GM23248 (cell line): ENCODE measurements around the gene AQP12A. TPM values are rescaled to one million over a fixed set of nuclear protein-coding genes. Genes with fewer than 3 reads are reported as not detected.
"Not testable (repeated sequence)": the region's sequence is repeated elsewhere in the genome, so short reads cannot be mapped to it uniquely, and the experiment has no call there.

Source experiments
- DNase-seq: peaks from one replicate; pipeline ENCODE4 v3.0.0-alpha.2; 2015
- H2AFZ ChIP-seq: fragments of 200-600 bp; sonication (generic); 2 replicates; pipeline ENCODE4 v1.6.1; 2016; ENCODE audit warnings: antibody characterized with exemption
- H3F3A ChIP-seq: fragments of 200-600 bp; sonication (generic); 2 replicates; pipeline ENCODE4 v1.6.1; 2016; ENCODE audit warnings: mild to moderate bottlenecking, antibody characterized with exemption, mixed run types; ENCODE audit not compliant: insufficient read depth
- H3K27ac ChIP-seq: fragments of 200-600 bp; sonication (generic); 2 replicates; pipeline ENCODE4 v1.5.1; 2016; ENCODE audit warnings: mild to moderate bottlenecking
- H3K27me3 ChIP-seq: fragments of 200-600 bp; sonication (generic); replicated peaks from 2 replicates; pipeline ENCODE4 v1.6.1; 2016; ENCODE audit warnings: mild to moderate bottlenecking; ENCODE audit not compliant: insufficient read depth
- H3K36me3 ChIP-seq: fragments of 200-600 bp; sonication (generic); 2 replicates; pipeline ENCODE4 v1.6.1; 2016; ENCODE audit warnings: low read depth, mild to moderate bottlenecking
- H3K4me1 ChIP-seq: fragments of 200-600 bp; sonication (generic); 2 replicates; pipeline ENCODE4 v1.6.1; 2016; ENCODE audit warnings: mild to moderate bottlenecking; ENCODE audit not compliant: insufficient read depth
- H3K4me2 ChIP-seq: fragments of 200-600 bp; sonication (generic); one replicate; pipeline ENCODE4 v1.6.1; 2016; ENCODE audit warnings: mild to moderate bottlenecking; ENCODE audit not compliant: unreplicated experiment
- H3K4me3 ChIP-seq: fragments of 200-600 bp; sonication (generic); 2 replicates; pipeline ENCODE4 v1.5.1; 2016; ENCODE audit warnings: mild to moderate bottlenecking
- H3K79me2 ChIP-seq: fragments of 200-600 bp; sonication (generic); 2 replicates; pipeline ENCODE4 v1.6.1; 2016; ENCODE audit warnings: mild to moderate bottlenecking; ENCODE audit not compliant: insufficient read depth
- H3K9ac ChIP-seq: fragments of 200-600 bp; sonication (generic); 2 replicates; pipeline ENCODE4 v1.6.1; 2016; ENCODE audit warnings: mild to moderate bottlenecking
- H3K9me2 ChIP-seq: fragments of 200-600 bp; sonication (generic); 2 replicates; pipeline ENCODE4 v1.6.1; 2016; ENCODE audit warnings: mixed run types, mild to moderate bottlenecking, moderate library complexity; ENCODE audit not compliant: insufficient read depth
- H3K9me3 ChIP-seq: fragments of 200-600 bp; sonication (generic); one replicate; pipeline ENCODE4 v1.6.1; 2017; ENCODE audit warnings: low read depth
- H4K20me1 ChIP-seq: fragments of 200-600 bp; sonication (generic); 2 replicates; pipeline ENCODE4 v1.6.0; 2016; ENCODE audit not compliant: insufficient read depth
- EZH2 ChIP-seq: fragments of 200-600 bp; sonication (generic); IDR thresholded peaks from 2 replicates; pipeline ENCODE4 v1.6.1; 2018; ENCODE audit warnings: antibody characterized with exemption, mild to moderate bottlenecking; ENCODE audit not compliant: insufficient read depth, poor library complexity, severe bottlenecking
- EZH2phosphoT487 ChIP-seq: fragments of 200-600 bp; sonication (generic); IDR thresholded peaks from 2 replicates; pipeline ENCODE4 v1.6.1; 2018; ENCODE audit warnings: antibody characterized with exemption, moderate library complexity, mild to moderate bottlenecking, low read depth; ENCODE audit not compliant: insufficient read depth
- WGBS, 2 experiments: methylation state at CpG; one replicate each; pipeline ENCODE4 v1.1.6; 2015 to 2017; ENCODE audit warnings: low lambda C conversion rate in 2 of 2, low coverage in 1 of 2; ENCODE audit errors: missing lambda C conversion rate in 2 of 2; 5-methylcytosine and 5-hydroxymethylcytosine counted together
- in situ Hi-C: fragments of 300-500 bp; cut with MboI; formaldehyde crosslinking; loops from 2 replicates; pipeline ENCODE4 v1.15.0; 2020
- polyA plus RNA-seq: library from polyadenylated mRNA; unstranded; fragments of >200 nt; fragmentation: Nextera tagmentation; extraction: Ambion mirVana; gene quantifications from 2 replicates; pipeline ENCODE4 v1.2.1, GENCODE V29; 2016
- total RNA-seq: library from RNA; depleted of rRNA; stranded (reverse); fragments of >200 nt; shearing (Covaris generic); gene quantifications from 2 replicates; pipeline ENCODE4 v1.2.3, GENCODE V29; 2014

Gene AQP12A
- total and polyA plus RNA-seq, 2 experiments from 2014 or later = not detected

DNA sequence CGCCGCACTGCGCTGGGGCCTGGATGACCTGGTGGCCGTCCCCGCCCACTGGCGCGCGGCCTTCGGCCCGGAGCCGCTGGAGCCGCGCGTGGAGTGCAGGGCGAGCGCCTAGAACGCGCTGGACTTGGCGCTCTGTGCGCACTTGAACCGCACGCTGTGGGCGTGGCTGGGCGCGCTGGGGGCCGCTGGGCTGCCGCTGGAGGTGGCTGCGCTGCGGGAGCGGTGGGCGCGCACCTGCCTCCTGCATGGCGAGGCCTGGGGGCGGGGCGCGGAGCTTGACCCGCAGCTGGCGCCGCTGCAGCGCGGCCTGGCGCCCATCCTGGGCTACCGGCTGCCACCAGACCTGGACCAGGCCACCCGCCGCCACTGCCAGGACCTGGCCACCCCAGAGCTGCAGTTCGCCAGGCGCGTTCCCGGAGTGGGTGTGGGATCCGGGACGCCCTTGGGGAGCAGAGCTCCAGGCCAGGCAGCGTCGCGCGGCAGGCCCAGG lies 18.9 kb upstream of the AQP12A start:
- H3K27ac ChIP-seq = no peak overlapping the region

DNA sequence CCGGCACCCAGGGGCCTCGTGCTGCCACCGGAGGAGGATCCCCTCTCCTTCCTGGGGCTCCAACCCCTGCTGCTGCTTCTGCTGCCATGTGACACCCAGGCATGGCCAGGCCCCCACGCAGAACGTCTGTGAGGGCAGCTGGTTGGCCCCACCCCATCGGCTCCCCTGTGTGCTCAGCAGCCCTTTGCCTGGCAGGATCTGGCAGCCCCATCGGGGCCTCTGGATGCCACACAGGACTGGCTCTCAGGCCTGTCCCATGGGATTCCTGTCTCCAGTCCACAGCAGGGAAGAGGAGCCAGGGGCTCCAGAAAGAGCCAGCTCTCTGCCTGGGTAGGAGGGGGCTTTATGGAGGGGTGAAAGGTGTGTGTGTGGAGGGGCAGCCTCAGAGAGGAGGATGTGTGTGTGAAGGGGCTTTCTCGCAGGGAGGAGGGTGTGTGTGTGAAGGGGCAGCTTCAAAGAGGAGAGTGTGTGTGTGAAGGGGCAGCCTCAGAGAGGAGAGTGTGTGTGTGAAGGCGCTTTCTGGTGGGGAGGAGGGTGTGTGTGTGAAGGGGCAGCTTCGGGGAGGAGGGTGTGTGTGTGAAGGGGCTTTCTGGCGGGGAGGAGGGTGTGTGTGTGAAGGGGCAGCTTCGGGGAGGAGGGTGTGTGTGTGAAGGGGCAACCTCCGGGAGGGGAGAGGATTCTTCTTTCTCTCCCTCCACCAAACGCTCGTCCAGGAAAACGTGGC lies 17.0 kb upstream of the AQP12A start:
- 2 to 3% methylated on average over 8 to 11 of the region's 16 CpGs for WGBS, 2 experiments

More for the DNA sequence above, 18.9 kb upstream of the AQP12A start:
- no peaks in the 10 kb centered on the region for H3K79me2 ChIP-seq
- H4K20me1 ChIP-seq = no peaks in the 10 kb centered on the region
- no peak overlapping the region for H3K4me2 ChIP-seq
- H3K4me3 ChIP-seq = no peak overlapping the region
- no peaks in the 10 kb centered on the region for H3K9me2 ChIP-seq
- H3K36me3 ChIP-seq = no peaks in the 10 kb centered on the region
- H3F3A ChIP-seq = no peaks in the 10 kb centered on the region
- no peaks in the 10 kb centered on the region for H3K9me3 ChIP-seq
- TF ChIP-seq EZH2phosphoT487 = no peak
- no peak for TF ChIP-seq EZH2
- DNase-seq = no peak
- H3K27me3 ChIP-seq = peaks cover 43% of the 10 kb centered on the region; the same call in 1 of the 2 replicates
- H3K9ac ChIP-seq = no peak overlapping the region
- no peak overlapping the region for H2AFZ ChIP-seq
- in situ Hi-C loops = no loop called here
- WGBS, 2 experiments = 11 to 16% methylated on average over 43 to 53 of the region's 55 CpGs
- H3K4me1 ChIP-seq = no peaks in the 10 kb centered on the region

DNA sequence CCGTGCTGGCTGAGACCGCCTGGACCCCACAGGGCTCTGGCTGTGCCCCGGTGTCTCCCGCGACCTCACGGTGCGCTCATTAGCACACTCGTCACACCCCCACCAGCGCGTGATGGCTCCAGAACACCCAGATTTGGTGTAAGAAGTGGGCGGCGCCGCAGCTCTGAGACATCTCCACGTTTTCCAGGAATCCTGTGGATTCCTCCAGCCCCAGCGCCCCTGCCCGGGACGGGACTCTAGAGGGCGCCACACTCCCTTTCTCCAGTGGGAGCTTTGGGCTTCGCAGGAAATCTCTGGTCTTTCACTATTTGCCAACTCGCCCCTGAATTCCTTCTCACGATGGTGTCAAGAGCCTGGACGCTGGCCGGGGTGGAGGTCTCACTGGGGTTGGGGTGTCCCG lies 16.3 kb upstream of the AQP12A start:
- H3K27ac ChIP-seq, H3K9ac ChIP-seq, H3K4me1 ChIP-seq, H4K20me1 ChIP-seq, H3K79me2 ChIP-seq, H3F3A ChIP-seq, H3K4me2 ChIP-seq, H3K36me3 ChIP-seq, H3K9me3 ChIP-seq, H3K4me3 ChIP-seq, H2AFZ ChIP-seq, DNase-seq, H3K9me2 ChIP-seq, in situ Hi-C loops: not testable (repeated sequence)
- WGBS, 2 experiments = no CpG with 5 or more reads among the region's 24 CpGs
- H3K27me3 ChIP-seq = peaks cover 25% of the 10 kb centered on the region; the same call in 1 of the 2 replicates

More for the DNA sequence above, 17.0 kb upstream of the AQP12A start:
- H3K9me3 ChIP-seq, in situ Hi-C loops, H3K4me1 ChIP-seq, H3K9ac ChIP-seq, H3K4me2 ChIP-seq, H3K27ac ChIP-seq, H4K20me1 ChIP-seq, H3K9me2 ChIP-seq, H3F3A ChIP-seq, DNase-seq, H3K36me3 ChIP-seq, H3K79me2 ChIP-seq, H2AFZ ChIP-seq, H3K4me3 ChIP-seq: not testable (repeated sequence)
- H3K27me3 ChIP-seq = peaks cover 33% of the 10 kb centered on the region; the same call in 1 of the 2 replicates

GRCh38 chr2:240678043-240678442 lies 13.6 kb upstream of the AQP12A start:
- H4K20me1 ChIP-seq, H3K79me2 ChIP-seq, H3K9ac ChIP-seq, H3K4me1 ChIP-seq, H3F3A ChIP-seq, H3K4me3 ChIP-seq, DNase-seq, H3K27ac ChIP-seq, H3K36me3 ChIP-seq, H3K4me2 ChIP-seq, H3K27me3 ChIP-seq, in situ Hi-C loops, H3K9me3 ChIP-seq, H3K9me2 ChIP-seq, H2AFZ ChIP-seq: not testable (repeated sequence)
- 57 to 72% methylated on average over 6 to 7 of the region's 14 CpGs for WGBS, 2 experiments

DNA sequence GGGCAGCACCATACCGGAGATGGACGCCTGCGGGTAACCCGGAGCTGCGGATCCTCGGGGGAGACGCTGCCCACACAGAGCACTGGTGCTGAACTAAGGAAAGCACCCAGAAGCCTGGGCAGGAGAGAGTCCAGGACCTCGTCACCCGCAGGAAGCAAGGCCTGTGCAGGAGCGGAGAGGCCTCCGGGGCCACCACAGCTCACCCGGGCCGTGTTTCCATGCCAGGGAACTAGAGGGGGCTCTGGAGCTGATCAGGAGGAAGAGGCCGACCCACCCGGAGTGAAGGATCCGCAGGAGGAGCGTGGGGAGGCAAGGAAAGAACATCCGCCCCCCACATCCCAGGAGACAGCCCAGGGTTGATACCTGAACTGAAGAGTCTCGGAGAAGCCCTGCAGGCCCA lies 12.8 kb upstream of the AQP12A start:
- DNase-seq, H2AFZ ChIP-seq, in situ Hi-C loops, H3K4me2 ChIP-seq, H3F3A ChIP-seq, H3K4me1 ChIP-seq, H3K9ac ChIP-seq, H3K27ac ChIP-seq, H3K27me3 ChIP-seq, H3K36me3 ChIP-seq, H3K9me2 ChIP-seq, H3K9me3 ChIP-seq, H3K4me3 ChIP-seq, H4K20me1 ChIP-seq, H3K79me2 ChIP-seq: not testable (repeated sequence)
- WGBS, 2 experiments = no CpG with 5 or more reads among the region's 19 CpGs

- H3K27ac ChIP-seq, H3K79me2 ChIP-seq, H3K9me2 ChIP-seq, H3K4me2 ChIP-seq, H3K9ac ChIP-seq, H2AFZ ChIP-seq, H4K20me1 ChIP-seq, H3F3A ChIP-seq, DNase-seq, H3K9me3 ChIP-seq, in situ Hi-C loops, H3K4me1 ChIP-seq, H3K4me3 ChIP-seq, H3K36me3 ChIP-seq, H3K27me3 ChIP-seq: not testable (repeated sequence)
- WGBS, 2 experiments = 18 to 27% methylated on average over 1 to 2 of the region's 11 CpGs
Measured at GRCh38 chr2:240680185-240680584, 11.5 kb upstream of the AQP12A start.

- H4K20me1 ChIP-seq, H3K9me3 ChIP-seq, H3K9ac ChIP-seq, H3K36me3 ChIP-seq, H3K79me2 ChIP-seq, H3K4me1 ChIP-seq, H3F3A ChIP-seq, H3K4me3 ChIP-seq, H3K9me2 ChIP-seq, in situ Hi-C loops, H2AFZ ChIP-seq, H3K4me2 ChIP-seq, H3K27ac ChIP-seq, DNase-seq: not testable (repeated sequence)
- WGBS, 2 experiments = 72 to 75% methylated on average over 35 of the region's 37 CpGs
- H3K27me3 ChIP-seq = peaks cover 14% of the 10 kb centered on the region
Measured at GRCh38 chr2:240682431-240683224, 9.0 kb upstream of the AQP12A start, which contains the start of gene AQP12B. Gene AQP12B, minus strand, starts transcription at chr2:240682885. Its CDS starts 48 bp downstream, at chr2:240682837.
